ENCODE data around the gene UBR2.
"Not testable (repeated sequence)": the region's sequence is repeated elsewhere in the genome, so short reads cannot be mapped to it uniquely, and the experiment has no call there.

UBR2 gene

DNA sequence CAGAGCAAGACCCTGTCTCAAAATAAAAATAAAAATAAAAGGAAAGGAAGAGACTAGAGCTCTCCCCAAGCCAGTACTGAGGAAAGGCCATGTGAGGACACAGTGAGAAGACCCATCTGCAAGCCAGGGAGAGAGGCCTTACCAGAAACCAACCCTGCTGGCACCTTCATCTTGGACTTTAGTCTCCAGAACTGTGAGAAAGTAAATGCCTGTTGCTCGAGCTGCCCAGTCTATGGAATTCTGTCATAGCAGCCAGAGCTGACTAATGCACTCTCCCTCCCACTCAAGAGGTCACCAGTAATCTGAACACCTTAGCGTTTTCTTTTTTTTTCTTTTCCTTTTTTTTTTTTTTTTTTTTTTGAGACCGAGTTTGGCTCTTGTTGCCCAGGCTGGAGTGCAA, 165.9 kb downstream of the UBR2 start:
- DNase-seq = no peak

DNA sequence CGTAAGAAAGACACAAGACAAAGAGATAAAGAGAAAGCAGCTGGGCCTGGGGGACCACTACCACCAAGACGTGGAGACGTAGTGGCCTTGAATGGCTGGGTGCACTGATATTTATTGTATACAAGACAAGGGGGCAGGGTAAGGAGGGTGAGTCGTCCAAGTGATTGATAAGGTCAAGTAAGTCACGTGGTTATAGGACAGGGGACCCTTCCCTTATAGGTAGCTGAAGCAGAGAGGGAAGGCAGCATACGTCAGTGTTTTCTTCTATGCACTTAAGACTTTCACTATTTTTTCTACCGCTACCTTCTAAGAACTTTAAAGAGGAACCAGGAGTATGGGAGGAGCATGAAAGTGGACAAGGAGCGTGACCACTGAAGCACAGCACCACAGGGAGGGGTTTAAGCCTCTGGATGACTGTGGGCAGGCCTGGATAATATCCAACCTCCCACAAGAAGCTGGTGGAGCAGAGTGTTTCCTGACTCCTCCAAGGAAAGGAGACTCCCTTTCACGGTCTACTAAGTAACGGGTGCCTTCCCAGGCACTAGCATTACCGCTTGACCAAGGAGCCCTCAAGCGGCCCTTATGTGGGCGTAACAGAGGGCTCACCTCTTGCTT, 170.1 kb downstream of the UBR2 start:
- DNase-seq = not testable (repeated sequence)

DNA sequence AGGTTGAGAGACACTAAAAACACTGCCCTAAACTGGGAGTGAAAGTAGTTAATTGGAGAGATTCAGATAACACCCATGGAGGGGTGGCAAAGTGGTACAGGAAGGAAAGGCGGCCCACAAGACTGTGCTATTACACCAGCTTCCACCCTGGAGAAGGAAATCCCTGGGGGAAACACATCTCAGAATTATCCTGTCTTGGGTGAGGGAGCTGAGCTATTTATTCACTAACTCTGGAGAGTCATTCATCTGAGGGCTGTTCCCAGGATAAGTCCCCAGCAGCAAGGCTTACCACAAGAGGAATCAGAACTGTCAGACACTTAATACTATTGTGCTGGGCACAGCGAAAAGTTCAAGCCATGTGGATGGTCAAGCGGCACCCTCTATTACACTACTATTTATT, 172.1 kb downstream of the UBR2 start:
- DNase-seq = no peak

DNA sequence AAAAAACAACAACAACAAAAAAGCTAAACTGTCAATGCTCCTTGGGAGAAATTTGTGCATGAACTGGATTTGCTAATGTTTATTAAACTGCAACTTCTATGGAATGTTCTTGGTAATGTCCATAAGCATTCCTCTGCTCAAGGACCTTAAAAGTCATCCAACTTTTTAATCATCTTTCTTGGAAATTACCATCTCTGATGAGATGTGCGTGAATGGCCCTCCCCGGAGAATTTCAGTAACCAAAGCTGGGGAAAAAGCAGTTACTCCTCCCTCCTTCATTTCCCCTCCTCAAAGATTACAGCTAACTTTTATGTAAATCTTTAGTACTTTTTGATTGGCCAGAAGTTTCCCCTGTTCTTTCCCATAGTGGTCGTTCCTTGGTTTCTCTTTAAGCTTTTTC, 176.9 kb downstream of the UBR2 start:
- DNase-seq = no peak

DNA sequence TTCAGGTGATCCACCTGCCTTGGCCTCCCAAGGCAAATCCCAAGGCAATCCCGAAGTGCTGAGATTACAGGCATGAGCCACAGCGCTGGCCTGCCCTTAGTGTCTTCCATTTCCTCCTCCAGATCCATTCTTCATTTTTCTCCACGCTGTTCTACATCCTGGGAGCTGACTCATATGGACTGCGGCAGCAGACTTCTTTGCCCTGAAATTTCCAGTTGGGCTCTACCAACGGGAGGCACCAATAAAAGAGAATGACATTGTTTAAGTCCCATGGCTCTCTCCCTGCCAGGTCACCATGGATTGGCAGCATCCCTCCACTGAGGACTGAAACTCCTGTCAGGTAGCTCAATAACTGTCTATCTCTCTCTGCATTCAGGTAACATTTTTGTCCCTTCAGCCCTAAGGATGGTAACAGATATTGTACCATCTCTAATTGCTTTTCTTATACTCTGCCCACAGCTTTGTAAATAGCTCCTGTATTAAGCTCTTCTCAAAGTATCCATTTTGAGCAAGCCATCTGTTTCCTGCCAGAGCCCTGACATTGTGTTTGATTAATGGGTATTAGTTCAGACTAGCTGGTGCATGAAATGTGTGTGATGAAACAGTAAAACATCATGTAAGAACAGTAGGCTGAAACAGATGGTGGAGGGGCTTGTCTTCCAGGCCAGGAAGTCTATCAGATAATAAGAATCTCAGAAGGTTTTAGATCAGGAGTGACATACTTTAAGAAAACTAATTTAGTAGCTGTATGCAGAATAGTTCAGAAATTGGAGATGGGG, 178.5 kb downstream of the UBR2 start:
- no peak for DNase-seq

All from activated naive CD4-positive, alpha-beta T cell (primary cell).